Stimulated activated CD4-positive, alpha-beta T cell treated with anti-CD3 and anti-CD28 coated beads, Interleukin-4, amount 100 ng/mL, for 1 hour (primary cell): ENCODE measurements around the gene RNF34.

Experiments used
- DNase-seq: peaks from one replicate; pipeline ENCODE4 v3.0.0-alpha.2; 2020

RNF34 gene

GRCh38 chr12:121390856-121391255 is 9.1 kb upstream of the RNF34 start:
- DNase-seq: no peak

GRCh38 chr12:121391619-121392324 is 8.1 kb upstream of the RNF34 start:
- DNase-seq: peak; percentile 8

- DNase-seq: no peak
These were observed 7.6 kb upstream of the RNF34 start for GRCh38 chr12:121392325-121392716.

GRCh38 chr12:121397521-121397920 is 2.4 kb upstream of the RNF34 start:
- no peak for DNase-seq

GRCh38 chr12:121398355-121398754 is 1.6 kb upstream of the RNF34 start:
- DNase-seq: no peak

- DNase-seq: peak; percentile 57
These were observed 618 bp downstream of the RNF34 start for GRCh38 chr12:121400332-121401139.

- no peak for DNase-seq
These were observed 3.8 kb downstream of the RNF34 start for GRCh38 chr12:121403721-121404120.

- DNase-seq: no peak
These were observed 4.8 kb downstream of the RNF34 start for GRCh38 chr12:121404734-121405133.

- no peak for DNase-seq
These were observed 5.3 kb downstream of the RNF34 start for GRCh38 chr12:121405211-121405610.

- no peak for DNase-seq
These were observed 14.0 kb downstream of the RNF34 start for GRCh38 chr12:121413917-121414316.

GRCh38 chr12:121417847-121418246 is 17.9 kb downstream of the RNF34 start:
- no peak for DNase-seq

GRCh38 chr12:121420109-121420508 is 20.2 kb downstream of the RNF34 start:
- DNase-seq: no peak

GRCh38 chr12:121423253-121423652 is 23.3 kb downstream of the RNF34 start:
- DNase-seq: no peak

GRCh38 chr12:121423682-121424623 is 24.0 kb downstream of the RNF34 start:
- no peak for DNase-seq

GRCh38 chr12:121424624-121424975 is 24.7 kb downstream of the RNF34 start:
- no peak for DNase-seq

GRCh38 chr12:121427556-121428050 is 27.7 kb downstream of the RNF34 start:
- no peak for DNase-seq

- DNase-seq: no peak
These were observed 29.0 kb downstream of the RNF34 start for GRCh38 chr12:121428883-121429282.

GRCh38 chr12:121430833-121431415 is 31.0 kb downstream of the RNF34 start:
- DNase-seq: no peak

GRCh38 chr12:121432740-121433480 is 33.0 kb downstream of the RNF34 start:
- no peak for DNase-seq

GRCh38 chr12:121436706-121437105 is 36.8 kb downstream of the RNF34 start:
- no peak for DNase-seq

GRCh38 chr12:121438905-121439304 is 39.0 kb downstream of the RNF34 start:
- no peak for DNase-seq

GRCh38 chr12:121439715-121440114 is 39.8 kb downstream of the RNF34 start:
- no peak for DNase-seq
